ENCODE results near the gene MRPL36.
A peak's percentile ranks its signal among the peaks of the same experiment; 100 is the strongest.

Gene MRPL36

DNA sequence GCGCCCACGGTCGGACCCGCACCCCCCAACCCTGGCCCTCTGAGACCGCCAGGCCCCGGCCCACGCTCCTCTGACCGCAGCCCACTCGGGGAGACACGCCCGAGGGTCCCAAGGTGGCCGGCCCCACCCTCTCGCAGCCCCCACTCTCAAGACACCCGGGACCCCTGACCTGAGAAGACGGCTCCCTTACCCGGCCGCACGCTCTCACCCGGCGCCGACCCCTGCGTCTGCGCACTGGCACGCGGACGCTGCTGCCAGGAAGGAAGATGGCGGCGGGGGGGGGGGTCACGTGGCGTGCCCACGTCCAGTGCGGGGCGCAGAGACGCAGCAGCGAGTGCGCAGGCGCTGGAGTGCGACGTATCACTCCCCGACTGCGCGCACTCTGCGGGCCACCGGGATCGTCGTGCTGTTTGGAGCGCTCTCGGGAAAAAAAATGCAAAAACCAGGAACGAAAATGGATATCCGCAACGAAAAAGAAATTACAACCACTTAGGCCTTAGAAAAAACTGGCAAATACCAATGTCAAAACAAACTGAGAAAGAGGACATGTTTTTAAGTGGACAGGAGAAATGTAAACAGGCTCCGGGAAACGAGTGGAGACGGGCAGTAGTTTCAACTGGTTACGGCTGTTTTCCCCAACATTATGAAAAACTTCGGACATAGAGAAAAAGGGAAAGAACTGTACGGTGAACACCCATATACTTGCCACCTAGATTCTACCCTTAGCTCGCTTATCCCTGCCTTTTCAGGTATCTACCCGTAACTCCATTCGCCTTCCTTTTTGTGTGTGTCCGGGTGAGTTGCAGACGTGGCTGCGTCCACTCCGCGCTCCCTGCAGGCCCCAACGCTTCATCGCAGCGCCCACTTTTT, at the start of gene MRPL36:
TSS of gene MRPL36 (minus strand) at position 236 of the 870 bp plus-strand sequence. CDS start 902 bp downstream, outside the sequence.
- H3K4me3 Mint-ChIP-seq = peak within 1 kb of the TSS; percentile 98
- H3K27me3 Mint-ChIP-seq (ENCODE audit: low read depth, poor library complexity) = peaks cover 3% of the 10 kb centered on the region
- peaks cover 44% of the 10 kb centered on the region for H3K36me3 Mint-ChIP-seq (ENCODE audit: low read depth)
- TF ChIP-seq, protein P1, sequence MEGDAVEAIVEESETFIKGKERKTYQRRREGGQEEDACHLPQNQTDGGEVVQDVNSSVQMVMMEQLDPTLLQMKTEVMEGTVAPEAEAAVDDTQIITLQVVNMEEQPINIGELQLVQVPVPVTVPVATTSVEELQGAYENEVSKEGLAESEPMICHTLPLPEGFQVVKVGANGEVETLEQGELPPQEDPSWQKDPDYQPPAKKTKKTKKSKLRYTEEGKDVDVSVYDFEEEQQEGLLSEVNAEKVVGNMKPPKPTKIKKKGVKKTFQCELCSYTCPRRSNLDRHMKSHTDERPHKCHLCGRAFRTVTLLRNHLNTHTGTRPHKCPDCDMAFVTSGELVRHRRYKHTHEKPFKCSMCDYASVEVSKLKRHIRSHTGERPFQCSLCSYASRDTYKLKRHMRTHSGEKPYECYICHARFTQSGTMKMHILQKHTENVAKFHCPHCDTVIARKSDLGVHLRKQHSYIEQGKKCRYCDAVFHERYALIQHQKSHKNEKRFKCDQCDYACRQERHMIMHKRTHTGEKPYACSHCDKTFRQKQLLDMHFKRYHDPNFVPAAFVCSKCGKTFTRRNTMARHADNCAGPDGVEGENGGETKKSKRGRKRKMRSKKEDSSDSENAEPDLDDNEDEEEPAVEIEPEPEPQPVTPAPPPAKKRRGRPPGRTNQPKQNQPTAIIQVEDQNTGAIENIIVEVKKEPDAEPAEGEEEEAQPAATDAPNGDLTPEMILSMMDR (IDR thresholded peaks at IDR 0.05) = no peak
- H3K4me1 Mint-ChIP-seq = peaks cover 69% of the 10 kb centered on the region
- H3K27ac Mint-ChIP-seq = peak within 1 kb of the TSS; percentile 98
- DNase-seq = peak; percentile 95
- no peaks in the 10 kb centered on the region for H3K9me3 Mint-ChIP-seq

DNA sequence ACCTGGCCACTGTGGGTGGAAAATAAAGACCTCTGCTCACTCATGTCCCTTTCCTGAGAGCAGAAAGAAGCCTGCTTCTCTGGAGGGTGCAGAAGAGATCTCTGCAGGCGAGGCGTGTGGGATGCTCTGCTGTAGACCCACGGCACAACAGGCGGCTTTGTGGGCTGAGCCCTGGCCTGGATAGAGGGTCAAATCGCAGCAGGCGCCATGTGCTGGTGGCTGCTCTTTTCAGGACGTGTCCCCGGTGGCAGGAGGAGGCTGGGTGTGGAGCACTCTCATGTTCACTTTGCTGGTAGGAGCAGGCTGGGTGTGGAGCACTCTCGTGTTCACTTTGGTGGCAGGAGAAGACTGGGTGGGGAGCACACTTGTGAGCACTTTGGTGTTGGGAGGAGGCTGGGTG, 48.0 kb upstream of the MRPL36 start:
- Mint-ChIP-seq H3K36me3 (ENCODE audit: low read depth) (no peaks in the 10 kb centered on the region), H3K4me3 (no peak overlapping the region), H3K9me3 (no peaks in the 10 kb centered on the region), H3K27ac (no peak overlapping the region), H3K4me1 (peaks cover 32% of the 10 kb centered on the region), H3K27me3 (ENCODE audit: low read depth, poor library complexity) (peaks cover 60% of the 10 kb centered on the region)
- TF ChIP-seq, protein P1 (IDR thresholded peaks at IDR 0.05) = no peak
- DNase-seq = no peak

DNA sequence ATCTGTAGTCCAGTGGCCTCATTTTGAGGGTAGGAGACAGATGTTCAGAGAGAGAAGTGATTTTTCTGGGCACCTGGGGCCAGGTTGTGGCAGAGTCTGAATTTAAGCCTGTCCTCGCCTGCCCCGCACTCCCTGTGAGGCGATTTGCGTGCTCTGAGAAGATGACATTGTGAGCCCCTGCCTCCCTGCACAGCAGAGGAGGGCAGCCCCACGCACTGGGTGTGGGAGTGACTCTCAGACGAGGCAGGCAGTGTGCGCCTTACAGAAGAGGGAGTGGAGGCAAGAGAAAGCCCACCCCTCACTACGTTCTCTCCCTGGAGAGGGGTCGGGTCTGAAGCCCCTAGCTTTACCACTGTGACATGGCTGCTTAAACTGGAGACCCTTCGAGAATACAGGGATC, 47.4 kb upstream of the MRPL36 start:
- Mint-ChIP-seq H3K9me3 (no peaks in the 10 kb centered on the region), H3K27me3 (ENCODE audit: low read depth, poor library complexity) (peaks cover 56% of the 10 kb centered on the region), H3K4me3 (no peak overlapping the region), H3K27ac (peak overlapping the region; percentile 51), H3K36me3 (ENCODE audit: low read depth) (no peaks in the 10 kb centered on the region), H3K4me1 (peaks cover 37% of the 10 kb centered on the region)
- TF ChIP-seq, protein P1 (IDR thresholded peaks at IDR 0.05) = no peak
- DNase-seq = no peak

DNA sequence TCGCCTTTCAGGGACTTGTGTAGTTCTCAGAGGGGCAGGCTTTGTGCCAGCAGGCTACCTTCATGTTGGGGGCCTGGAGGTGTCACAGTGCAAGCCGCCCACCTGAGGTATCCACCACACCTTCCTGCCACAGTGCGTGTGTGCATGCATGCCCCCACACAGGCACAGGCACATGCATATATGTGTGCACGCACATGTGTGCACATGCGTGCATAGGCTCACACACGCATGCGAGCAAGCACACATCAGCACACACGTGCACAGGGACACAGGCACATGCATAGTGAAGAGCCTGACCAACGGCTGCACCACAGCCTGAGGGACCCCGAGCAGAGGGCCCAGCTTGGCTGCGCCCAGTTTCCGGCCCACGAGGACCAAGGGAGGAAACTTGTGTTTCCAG, 46.9 kb upstream of the MRPL36 start:
- DNase-seq = no peak
- Mint-ChIP-seq H3K4me1 (peaks cover 36% of the 10 kb centered on the region), H3K9me3 (no peaks in the 10 kb centered on the region), H3K36me3 (ENCODE audit: low read depth) (no peaks in the 10 kb centered on the region), H3K27me3 (ENCODE audit: low read depth, poor library complexity) (peaks cover 51% of the 10 kb centered on the region), H3K4me3 (no peak overlapping the region), H3K27ac (peak overlapping the region; percentile 51)
- TF ChIP-seq, protein P1 (IDR thresholded peaks at IDR 0.05) = no peak

DNA sequence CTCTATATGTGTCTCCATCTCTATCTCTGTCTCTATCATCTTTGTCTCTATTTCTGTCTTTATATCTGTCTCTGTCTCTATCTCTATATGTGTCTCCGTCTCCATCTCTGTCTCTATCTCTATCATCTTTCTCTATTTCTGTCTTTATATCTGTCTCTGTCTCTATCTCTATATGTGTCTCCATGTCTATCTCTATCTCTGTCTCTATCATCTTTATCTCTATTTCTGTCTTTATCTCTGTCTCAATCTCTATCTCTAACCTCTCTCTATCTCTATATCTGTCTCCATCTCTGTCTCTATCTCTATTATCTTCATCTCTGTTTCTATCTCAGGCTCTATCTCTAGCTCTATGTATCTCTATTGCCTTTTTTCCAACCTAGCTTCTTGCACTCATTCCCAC, 46.1 kb upstream of the MRPL36 start:
- Mint-ChIP-seq H3K27me3 (ENCODE audit: low read depth, poor library complexity) (peaks cover 42% of the 10 kb centered on the region), H3K9me3 (no peaks in the 10 kb centered on the region), H3K36me3 (ENCODE audit: low read depth) (no peaks in the 10 kb centered on the region), H3K4me3 (no peak overlapping the region), H3K4me1 (peaks cover 34% of the 10 kb centered on the region), H3K27ac (no peak overlapping the region)
- TF ChIP-seq, protein P1 (IDR thresholded peaks at IDR 0.05) = no peak
- no peak for DNase-seq
